Measurements from ENCODE around the gene ARHGAP26.
A peak's percentile ranks its signal among the peaks of the same experiment; 100 is the strongest.

Gene ARHGAP26

GRCh38 chr5:143138839-143139238, 368.7 kb downstream of the ARHGAP26 start:
- no peak overlapping the region for H3K4me3 ChIP-seq (ENCODE audit: low read depth, low read length)
- no peaks in the 10 kb centered on the region for H3K36me3 ChIP-seq (ENCODE audit: insufficient read depth, low read length)
- H2AFZ ChIP-seq (ENCODE audit: low read length, unreplicated experiment), result no peak overlapping the region
- H3K4me1 ChIP-seq (ENCODE audit: control insufficient read depth, insufficient read depth, low read length, unreplicated experiment), result peaks cover 6% of the 10 kb centered on the region
- no peak overlapping the region for H3K27ac ChIP-seq (ENCODE audit: low read depth, low read length)
- H3K27me3 ChIP-seq (ENCODE audit: insufficient read depth, low read length), result no peaks in the 10 kb centered on the region
- no peaks in the 10 kb centered on the region for H3K79me2 ChIP-seq (ENCODE audit: control insufficient read depth, insufficient read depth, low read length, unreplicated experiment)

DNA sequence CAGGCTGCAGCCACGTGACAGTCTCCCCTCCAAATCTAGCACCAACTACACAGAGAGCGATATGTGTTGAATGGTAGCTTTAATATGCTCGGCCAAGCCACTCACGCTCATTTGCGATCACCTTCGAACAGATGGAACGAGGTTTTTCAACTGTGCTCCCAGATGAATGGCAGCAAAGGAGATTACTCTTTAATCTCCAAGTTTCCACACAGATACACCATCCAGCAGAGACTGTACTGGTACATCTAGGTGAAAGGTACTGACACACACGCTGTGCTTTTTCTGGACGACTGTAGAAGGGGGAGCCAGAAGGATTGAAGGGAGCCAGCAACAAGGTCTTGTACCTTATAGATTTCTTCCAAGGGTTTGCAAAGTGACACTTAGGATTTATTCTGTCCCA, 369.4 kb downstream of the ARHGAP26 start:
- Histone ChIP-seq H3K4me1 (ENCODE audit: control insufficient read depth, insufficient read depth, low read length, unreplicated experiment) (peaks cover 9% of the 10 kb centered on the region), H3K36me3 (ENCODE audit: insufficient read depth, low read length) (no peaks in the 10 kb centered on the region), H3K27me3 (ENCODE audit: insufficient read depth, low read length) (no peaks in the 10 kb centered on the region), H3K79me2 (ENCODE audit: control insufficient read depth, insufficient read depth, low read length, unreplicated experiment) (no peaks in the 10 kb centered on the region), H3K4me3 (ENCODE audit: low read depth, low read length) (no peak overlapping the region), H2AFZ (ENCODE audit: low read length, unreplicated experiment) (no peak overlapping the region), H3K27ac (ENCODE audit: low read depth, low read length) (no peak overlapping the region)

DNA sequence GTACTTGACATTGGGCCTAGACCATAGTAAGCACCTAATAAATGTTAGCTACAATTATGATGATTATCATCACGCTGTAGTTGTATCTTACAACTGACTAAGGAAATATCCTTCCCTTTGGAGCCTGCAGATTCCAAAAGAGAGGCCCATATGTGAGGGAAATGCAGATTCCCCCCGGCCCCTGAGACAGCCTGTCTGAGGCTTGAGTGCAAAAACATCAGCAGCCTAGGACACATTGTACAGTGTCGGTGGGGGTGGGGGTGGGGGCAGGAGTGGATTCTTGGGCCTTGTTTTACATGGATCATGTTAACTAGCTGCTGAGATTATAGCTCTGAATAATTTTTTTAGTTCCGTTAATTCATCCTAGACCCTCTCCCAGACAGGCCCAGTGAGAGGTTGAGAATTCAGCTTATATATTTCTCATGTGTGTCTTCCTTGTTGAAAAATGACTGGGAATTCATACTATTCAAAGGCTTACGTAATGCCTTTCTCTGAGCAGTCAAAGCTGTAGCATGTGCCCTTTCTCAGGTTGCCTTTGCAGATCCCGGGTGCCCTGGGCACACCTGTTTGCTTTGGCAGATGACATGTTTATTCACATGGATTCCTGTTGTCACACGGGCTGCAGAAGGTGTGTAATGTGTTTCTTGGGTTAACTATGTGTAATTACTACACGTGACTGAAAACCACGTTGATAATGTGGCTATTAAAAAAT, 370.5 kb downstream of the ARHGAP26 start:
- H3K27ac ChIP-seq (ENCODE audit: low read depth, low read length), result no peak overlapping the region

DNA sequence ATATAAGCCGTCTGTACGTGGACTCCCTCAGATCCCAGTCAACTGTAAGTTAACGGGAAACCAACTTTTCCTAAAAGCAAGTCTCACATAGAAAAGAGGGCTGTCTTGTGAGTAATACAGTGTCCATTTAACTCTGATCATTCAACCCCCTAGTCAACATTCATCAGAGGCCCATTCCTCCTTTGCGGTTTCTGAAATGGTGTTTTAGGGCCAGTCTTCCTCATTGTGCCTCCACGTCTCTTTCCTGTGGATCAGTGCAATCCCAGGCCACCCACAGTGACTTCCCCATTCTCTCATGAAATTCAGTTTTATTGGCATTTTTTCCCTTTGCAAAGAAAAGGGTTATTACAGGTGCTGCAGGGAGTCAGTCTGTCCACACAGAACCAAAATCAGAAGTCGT, 371.5 kb downstream of the ARHGAP26 start:
- Histone ChIP-seq H2AFZ (ENCODE audit: low read length, unreplicated experiment) (no peak overlapping the region), H3K27ac (ENCODE audit: low read depth, low read length) (no peak overlapping the region), H3K36me3 (ENCODE audit: insufficient read depth, low read length) (no peaks in the 10 kb centered on the region), H3K27me3 (ENCODE audit: insufficient read depth, low read length) (no peaks in the 10 kb centered on the region), H3K4me1 (ENCODE audit: control insufficient read depth, insufficient read depth, low read length, unreplicated experiment) (peaks cover 24% of the 10 kb centered on the region), H3K4me3 (ENCODE audit: low read depth, low read length) (no peak overlapping the region), H3K79me2 (ENCODE audit: control insufficient read depth, insufficient read depth, low read length, unreplicated experiment) (no peaks in the 10 kb centered on the region)

More for the DNA sequence above, 370.5 kb downstream of the ARHGAP26 start:
- Histone ChIP-seq H3K36me3 (ENCODE audit: insufficient read depth, low read length) (no peaks in the 10 kb centered on the region), H3K4me3 (ENCODE audit: low read depth, low read length) (no peak overlapping the region), H3K27me3 (ENCODE audit: insufficient read depth, low read length) (no peaks in the 10 kb centered on the region), H2AFZ (ENCODE audit: low read length, unreplicated experiment) (no peak overlapping the region), H3K79me2 (ENCODE audit: control insufficient read depth, insufficient read depth, low read length, unreplicated experiment) (no peaks in the 10 kb centered on the region), H3K4me1 (ENCODE audit: control insufficient read depth, insufficient read depth, low read length, unreplicated experiment) (peaks cover 17% of the 10 kb centered on the region)

DNA sequence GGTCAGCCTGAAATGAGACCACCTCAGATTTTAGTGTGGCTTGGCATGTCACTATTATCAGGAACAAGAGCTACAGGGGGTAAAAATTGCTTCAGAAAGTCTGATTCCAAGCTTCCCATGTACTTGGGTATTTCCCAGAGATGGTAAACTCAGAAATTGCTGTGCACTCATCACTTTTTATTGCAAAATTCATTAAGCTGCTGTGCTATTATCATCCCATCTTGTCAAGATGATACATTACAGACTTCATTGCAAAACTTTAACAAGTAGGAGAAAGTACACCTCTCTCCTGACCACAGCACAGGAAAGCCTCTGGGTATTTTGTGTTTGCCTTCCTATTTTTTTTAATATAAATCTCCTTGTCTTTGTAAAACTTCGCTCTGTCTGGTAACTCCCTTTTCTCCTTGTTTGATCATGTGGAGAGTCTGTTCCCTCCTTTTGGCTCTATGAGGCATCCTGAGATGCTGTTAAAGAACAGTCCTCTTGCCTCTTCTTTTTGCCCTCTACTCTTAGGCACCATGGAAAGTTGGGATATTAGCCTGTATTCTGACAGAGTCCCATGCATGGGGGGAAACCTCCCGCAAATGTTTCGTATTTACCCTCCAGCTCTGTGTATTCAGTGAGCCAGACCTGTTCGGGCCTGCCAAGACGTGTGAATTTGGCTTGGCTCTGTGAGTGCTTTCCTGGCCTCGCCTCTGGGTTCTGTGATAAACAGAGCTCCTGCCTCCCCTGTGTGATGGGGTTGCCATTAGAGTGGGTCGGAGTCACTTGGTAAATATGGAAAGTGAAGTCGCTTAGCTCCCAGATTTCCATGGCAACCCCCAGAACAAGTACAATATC, 372.6 kb downstream of the ARHGAP26 start:
- no peaks in the 10 kb centered on the region for H3K27me3 ChIP-seq (ENCODE audit: insufficient read depth, low read length)
- no peak overlapping the region for H2AFZ ChIP-seq (ENCODE audit: low read length, unreplicated experiment)
- peaks cover 24% of the 10 kb centered on the region for H3K4me1 ChIP-seq (ENCODE audit: control insufficient read depth, insufficient read depth, low read length, unreplicated experiment)
- no peaks in the 10 kb centered on the region for H3K79me2 ChIP-seq (ENCODE audit: control insufficient read depth, insufficient read depth, low read length, unreplicated experiment)
- no peak overlapping the region for H3K27ac ChIP-seq (ENCODE audit: low read depth, low read length)
- H3K36me3 ChIP-seq (ENCODE audit: insufficient read depth, low read length), result no peaks in the 10 kb centered on the region
- no peak overlapping the region for H3K4me3 ChIP-seq (ENCODE audit: low read depth, low read length)

DNA sequence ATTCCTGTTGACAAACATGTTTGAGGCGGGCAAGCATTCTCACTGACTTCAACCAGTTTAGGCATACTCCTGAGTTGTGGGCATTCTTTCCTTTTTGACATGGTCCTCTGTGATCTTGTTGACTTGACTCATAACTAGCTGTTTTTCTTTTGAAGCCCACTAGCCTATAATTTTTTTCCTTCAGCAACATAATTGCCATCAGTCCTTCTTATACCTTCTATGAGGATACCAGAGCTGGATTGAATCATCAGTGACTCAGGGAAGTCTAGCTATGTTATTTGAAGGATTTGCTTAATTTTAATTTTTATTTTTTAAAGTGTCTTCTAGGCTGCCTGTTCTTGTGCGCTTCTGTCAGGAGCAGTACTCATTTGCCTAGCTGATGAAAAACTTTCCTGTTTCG, 373.8 kb downstream of the ARHGAP26 start:
- Histone ChIP-seq H3K79me2 (ENCODE audit: control insufficient read depth, insufficient read depth, low read length, unreplicated experiment) (no peaks in the 10 kb centered on the region), H3K36me3 (ENCODE audit: insufficient read depth, low read length) (no peaks in the 10 kb centered on the region), H3K4me3 (ENCODE audit: low read depth, low read length) (no peak overlapping the region), H3K27me3 (ENCODE audit: insufficient read depth, low read length) (no peaks in the 10 kb centered on the region), H2AFZ (ENCODE audit: low read length, unreplicated experiment) (no peak overlapping the region), H3K4me1 (ENCODE audit: control insufficient read depth, insufficient read depth, low read length, unreplicated experiment) (peaks cover 35% of the 10 kb centered on the region), H3K27ac (ENCODE audit: low read depth, low read length) (peak overlapping the region; percentile 21; the same call in 1 of the 2 replicates)

- Histone ChIP-seq H3K4me1 (ENCODE audit: control insufficient read depth, insufficient read depth, low read length, unreplicated experiment) (peaks cover 41% of the 10 kb centered on the region), H3K27ac (ENCODE audit: low read depth, low read length) (peak overlapping the region; percentile 87), H2AFZ (ENCODE audit: low read length, unreplicated experiment) (peak overlapping the region; percentile 92), H3K79me2 (ENCODE audit: control insufficient read depth, insufficient read depth, low read length, unreplicated experiment) (no peaks in the 10 kb centered on the region), H3K36me3 (ENCODE audit: insufficient read depth, low read length) (no peaks in the 10 kb centered on the region), H3K4me3 (ENCODE audit: low read depth, low read length) (peak overlapping the region; percentile 67), H3K27me3 (ENCODE audit: insufficient read depth, low read length) (no peaks in the 10 kb centered on the region)
These were observed 375.3 kb downstream of the ARHGAP26 start for GRCh38 chr5:143145243-143146160.

DNA sequence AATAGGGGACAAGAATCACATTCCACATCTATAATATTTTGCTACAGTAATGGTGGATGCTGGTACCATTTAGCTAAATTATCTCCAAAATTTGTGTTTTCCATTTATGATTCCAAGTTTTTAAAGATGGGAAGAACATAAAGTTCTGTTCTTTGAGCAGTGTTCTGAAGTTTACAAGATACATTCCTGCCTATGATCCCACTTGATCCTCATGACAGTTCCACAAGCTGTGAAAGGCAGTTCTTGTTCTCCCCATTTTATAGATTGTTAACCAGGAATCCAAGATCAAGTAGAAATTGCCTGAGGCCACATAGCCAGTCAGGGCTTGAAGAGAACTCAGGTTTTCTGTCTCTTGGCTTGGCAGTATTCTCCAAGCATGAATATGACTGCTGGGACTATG, 376.0 kb downstream of the ARHGAP26 start:
- H3K4me3 ChIP-seq (ENCODE audit: low read depth, low read length), result no peak overlapping the region
- peak overlapping the region; percentile 8; the same call in 1 of the 2 replicates for H3K27ac ChIP-seq (ENCODE audit: low read depth, low read length)
- H3K4me1 ChIP-seq (ENCODE audit: control insufficient read depth, insufficient read depth, low read length, unreplicated experiment), result peaks cover 41% of the 10 kb centered on the region
- no peaks in the 10 kb centered on the region for H3K79me2 ChIP-seq (ENCODE audit: control insufficient read depth, insufficient read depth, low read length, unreplicated experiment)
- no peaks in the 10 kb centered on the region for H3K27me3 ChIP-seq (ENCODE audit: insufficient read depth, low read length)
- H3K36me3 ChIP-seq (ENCODE audit: insufficient read depth, low read length), result no peaks in the 10 kb centered on the region
- no peak overlapping the region for H2AFZ ChIP-seq (ENCODE audit: low read length, unreplicated experiment)

DNA sequence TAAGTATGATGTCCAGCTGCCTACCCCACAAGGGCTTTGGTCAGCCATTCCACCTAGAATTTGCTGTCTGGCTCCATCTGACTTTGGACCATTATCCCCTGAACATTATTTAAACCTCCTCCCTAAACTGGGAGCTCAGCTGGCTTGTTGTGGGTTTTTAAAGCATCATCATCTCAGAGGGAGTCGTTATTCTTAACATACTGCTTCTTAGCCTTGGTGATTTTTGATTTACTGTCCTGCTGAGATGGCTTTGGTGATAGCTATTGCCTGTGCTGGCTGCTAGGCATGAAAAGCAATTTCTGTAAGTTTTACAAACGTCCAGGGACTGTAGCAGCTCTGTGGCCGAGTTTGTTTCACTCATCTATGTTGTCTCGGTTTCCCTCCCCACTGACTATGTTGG, 377.2 kb downstream of the ARHGAP26 start:
- no peak overlapping the region for H3K27ac ChIP-seq (ENCODE audit: low read depth, low read length)
- H3K27me3 ChIP-seq (ENCODE audit: insufficient read depth, low read length), result no peaks in the 10 kb centered on the region
- no peaks in the 10 kb centered on the region; the same call in 1 of the 2 replicates for H3K36me3 ChIP-seq (ENCODE audit: insufficient read depth, low read length)
- H2AFZ ChIP-seq (ENCODE audit: low read length, unreplicated experiment), result no peak overlapping the region
- peaks cover 41% of the 10 kb centered on the region for H3K4me1 ChIP-seq (ENCODE audit: control insufficient read depth, insufficient read depth, low read length, unreplicated experiment)
- no peaks in the 10 kb centered on the region for H3K79me2 ChIP-seq (ENCODE audit: control insufficient read depth, insufficient read depth, low read length, unreplicated experiment)
- no peak overlapping the region for H3K4me3 ChIP-seq (ENCODE audit: low read depth, low read length)

GRCh38 chr5:143147902-143148301, 377.7 kb downstream of the ARHGAP26 start:
- Histone ChIP-seq H2AFZ (ENCODE audit: low read length, unreplicated experiment) (no peak overlapping the region), H3K27ac (ENCODE audit: low read depth, low read length) (no peak overlapping the region), H3K4me1 (ENCODE audit: control insufficient read depth, insufficient read depth, low read length, unreplicated experiment) (peaks cover 41% of the 10 kb centered on the region), H3K79me2 (ENCODE audit: control insufficient read depth, insufficient read depth, low read length, unreplicated experiment) (no peaks in the 10 kb centered on the region), H3K36me3 (ENCODE audit: insufficient read depth, low read length) (no peaks in the 10 kb centered on the region; the same call in 1 of the 2 replicates), H3K27me3 (ENCODE audit: insufficient read depth, low read length) (no peaks in the 10 kb centered on the region), H3K4me3 (ENCODE audit: low read depth, low read length) (no peak overlapping the region)
